Stimulated activated CD8-positive, alpha-beta memory T cell treated with anti-CD3 and anti-CD28 coated beads, Interleukin-7, amount 100 ng/mL, for 24 hours (primary cell): ENCODE data around the gene P4HA1.
"Not testable (repeated sequence)": the region's sequence is repeated elsewhere in the genome, so short reads cannot be mapped to it uniquely, and the experiment has no call there.

Experiments
- DNase-seq: peaks from one replicate; pipeline ENCODE4 v3.0.0-alpha.2; 2020; ENCODE audit warnings: low read depth

P4HA1 gene

DNA sequence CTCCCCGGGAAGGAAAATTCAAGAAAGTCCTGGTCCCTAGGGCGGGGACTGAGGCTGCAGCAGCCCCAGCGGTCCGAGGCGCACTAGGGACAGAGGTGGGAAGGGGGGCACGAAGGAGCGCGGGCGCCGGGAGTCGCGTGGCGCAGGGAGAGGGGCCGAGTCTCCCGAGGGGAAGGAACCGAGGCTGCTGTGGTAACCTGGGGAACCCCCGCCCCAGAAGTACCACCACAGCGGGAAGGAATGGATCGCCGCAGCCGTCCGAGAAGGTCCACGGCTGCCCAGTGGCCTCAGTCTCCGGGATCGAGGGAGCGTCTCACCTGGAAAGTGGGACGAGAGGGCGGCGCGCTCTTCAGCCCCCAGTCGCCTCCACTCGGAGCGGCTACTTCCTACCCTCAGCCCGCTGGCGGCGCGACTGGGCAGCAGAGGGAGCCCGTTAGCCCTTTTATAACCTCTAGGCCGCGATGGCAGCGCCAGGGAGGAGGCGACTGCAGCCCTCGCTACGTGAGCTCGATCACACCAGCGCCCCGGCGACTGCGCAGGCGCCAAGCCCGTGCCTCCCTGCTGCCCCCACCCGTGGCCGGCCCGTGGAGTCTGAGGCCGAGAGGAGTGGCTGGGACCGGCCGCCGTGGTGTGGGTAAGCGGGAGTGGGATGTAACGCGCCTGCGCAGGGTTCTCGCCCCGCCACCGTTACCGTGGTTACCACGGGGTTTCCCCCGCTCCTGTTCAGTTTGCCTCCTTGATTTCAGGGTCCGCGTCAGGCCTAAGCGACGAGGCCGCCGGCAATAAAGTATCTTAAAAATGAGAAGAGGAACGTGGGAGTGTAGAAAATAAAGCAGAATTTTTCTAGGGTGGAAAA, at the start of gene P4HA1:
Gene P4HA1, minus strand, starts transcription at position 418 of the 856 bp plus-strand sequence. CDS start 21,983 bp downstream, outside the sequence.
- peak; percentile 95 for DNase-seq

DNA sequence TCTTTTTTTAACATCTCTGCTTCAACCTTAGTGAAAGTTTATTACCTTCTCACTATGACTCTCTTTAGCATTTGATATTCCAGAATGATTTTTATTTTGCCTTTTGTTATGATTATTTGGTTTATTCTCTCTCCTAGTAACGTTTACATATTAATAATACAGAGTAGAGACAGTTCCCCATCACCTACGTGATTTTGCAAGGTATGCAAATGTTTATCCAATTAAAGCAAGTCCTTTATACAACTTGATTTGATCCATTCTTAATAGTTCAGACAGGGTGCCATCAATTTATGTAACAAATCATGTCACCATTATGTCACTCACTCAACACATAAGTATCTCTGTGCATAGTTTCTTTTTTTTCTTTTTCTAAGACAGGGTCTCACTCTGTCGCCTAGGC, 44.9 kb upstream of the P4HA1 start:
- DNase-seq = no peak

DNA sequence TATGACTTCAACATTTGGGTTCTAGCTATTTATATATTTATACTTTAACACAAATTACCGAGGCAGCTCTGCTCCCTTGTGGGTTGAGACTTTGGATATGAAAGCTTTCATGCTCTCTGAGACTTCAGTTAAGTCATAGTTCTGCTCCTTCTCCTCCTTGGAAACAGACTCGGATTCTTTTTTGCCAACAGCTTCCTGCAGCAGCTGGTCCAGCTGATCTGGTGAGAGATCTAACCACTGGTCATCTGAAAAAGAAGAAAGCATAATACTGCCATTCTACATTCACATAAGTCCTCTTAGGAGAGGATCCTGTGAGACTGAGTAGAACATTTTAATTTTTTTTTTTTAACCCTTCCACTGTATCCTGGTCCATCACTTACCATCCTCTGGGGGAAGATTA, 42.6 kb upstream of the P4HA1 start:
- DNase-seq = no peak

DNA sequence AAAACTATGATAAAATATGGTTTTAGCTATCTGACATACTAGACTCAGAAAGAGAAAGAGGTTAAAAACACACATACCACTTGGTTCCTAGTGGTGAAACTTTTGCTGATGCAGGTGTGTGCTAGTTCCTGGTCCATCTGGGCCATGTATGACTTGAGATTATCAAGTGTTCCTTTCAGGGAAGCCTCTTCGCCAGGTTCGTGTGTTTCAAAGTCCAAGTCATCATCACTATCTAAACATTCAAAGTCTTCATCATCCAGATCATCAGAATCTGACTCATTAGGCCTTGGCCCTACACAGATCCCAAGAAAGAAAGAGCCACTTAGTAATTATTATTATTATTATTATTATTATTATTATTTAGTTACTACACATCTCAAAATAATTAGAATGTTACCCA, 40.0 kb upstream of the P4HA1 start:
- no peak for DNase-seq

DNA sequence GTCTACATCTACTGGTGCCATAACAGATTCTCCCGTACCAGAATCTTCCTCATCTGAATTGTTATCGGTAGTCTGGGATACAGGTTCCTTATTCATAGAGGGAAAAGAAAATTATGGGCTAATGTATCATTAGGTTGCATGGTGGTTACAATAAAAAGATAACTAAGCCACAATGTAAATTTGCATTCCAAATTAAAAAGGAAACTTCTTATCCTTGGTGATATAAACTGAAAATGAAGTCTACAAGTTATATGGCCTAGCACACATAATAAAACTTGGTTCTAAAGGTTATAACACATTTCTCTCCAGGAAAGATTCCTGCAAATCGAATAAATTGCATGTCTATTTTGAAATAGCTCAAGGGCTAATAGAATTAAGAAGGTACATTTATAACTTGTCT, 38.1 kb upstream of the P4HA1 start:
- DNase-seq = no peak

DNA sequence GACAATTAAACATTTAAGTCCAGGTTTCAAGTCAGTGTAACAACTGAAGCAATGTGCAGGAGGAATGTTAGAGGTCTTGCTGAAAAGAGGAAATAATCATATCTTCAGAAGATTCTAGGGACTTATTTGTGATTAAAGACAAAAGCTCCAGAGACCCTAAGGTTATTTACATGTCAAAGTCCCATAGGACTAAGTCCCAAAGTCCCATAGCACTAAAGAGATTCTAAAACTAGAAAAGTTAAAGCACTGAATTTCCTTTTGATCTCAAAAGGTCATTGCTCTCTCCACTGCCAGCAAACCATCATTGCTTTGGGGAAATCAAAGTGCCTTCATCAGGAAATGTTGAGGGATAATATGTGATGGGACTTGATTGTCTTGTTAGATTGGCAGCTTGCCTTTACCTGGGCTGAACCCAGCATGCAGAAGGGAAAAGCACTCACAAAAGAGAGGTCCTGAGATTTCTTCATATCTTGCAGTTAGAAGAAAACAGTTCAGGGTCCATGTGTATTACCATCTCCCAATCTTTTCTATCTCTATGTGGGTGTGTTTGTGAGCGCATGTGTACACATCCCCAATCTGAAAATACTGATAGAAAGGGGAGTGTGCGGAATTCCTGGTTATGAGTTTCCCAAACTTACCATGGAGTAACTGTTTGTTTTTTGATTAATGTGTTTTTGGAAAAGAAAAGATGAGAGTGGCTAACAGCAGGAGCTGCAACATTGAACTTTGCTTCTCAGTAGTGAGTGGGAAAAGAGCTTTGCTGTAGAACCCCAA, 35.4 kb upstream of the P4HA1 start:
- no peak for DNase-seq

DNA sequence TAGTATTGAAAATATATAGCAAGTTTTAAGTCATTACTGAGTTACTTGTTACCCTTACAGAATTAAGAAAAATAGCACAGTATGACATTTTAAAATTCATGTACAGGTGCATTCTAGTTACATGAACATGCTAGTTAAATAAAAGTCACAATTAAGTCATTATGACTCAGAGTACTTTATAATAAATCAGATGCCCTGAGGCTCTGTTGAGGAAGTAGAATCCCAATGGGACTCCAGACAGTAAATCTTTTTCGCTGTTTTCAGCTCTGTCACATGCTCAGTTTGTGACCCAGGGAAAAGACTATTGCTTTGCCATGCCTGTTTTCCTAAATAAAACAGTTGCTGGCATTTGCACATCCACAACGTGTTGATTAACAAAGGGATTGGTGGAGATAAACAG, 34.6 kb upstream of the P4HA1 start:
- DNase-seq = no peak

DNA sequence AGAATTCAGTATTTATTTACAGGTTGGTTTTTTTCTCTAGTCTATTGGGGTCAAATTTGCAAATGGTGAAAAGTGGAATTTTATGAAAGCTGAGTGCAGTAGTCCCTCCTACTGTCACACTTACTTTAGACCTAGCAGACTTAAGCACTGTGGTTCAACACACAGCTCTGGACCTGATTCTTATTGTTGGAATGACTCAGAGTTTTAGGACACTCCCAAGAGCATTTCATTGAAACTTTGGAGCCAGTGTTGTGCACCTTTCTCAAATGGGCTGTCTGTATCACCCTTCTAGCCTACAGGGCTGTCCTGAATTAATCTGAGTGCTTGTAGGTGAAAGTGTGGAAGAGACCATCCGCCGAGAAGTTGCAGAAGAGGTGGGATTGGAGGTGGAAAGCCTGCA, 29.7 kb upstream of the P4HA1 start:
- DNase-seq = no peak

DNA sequence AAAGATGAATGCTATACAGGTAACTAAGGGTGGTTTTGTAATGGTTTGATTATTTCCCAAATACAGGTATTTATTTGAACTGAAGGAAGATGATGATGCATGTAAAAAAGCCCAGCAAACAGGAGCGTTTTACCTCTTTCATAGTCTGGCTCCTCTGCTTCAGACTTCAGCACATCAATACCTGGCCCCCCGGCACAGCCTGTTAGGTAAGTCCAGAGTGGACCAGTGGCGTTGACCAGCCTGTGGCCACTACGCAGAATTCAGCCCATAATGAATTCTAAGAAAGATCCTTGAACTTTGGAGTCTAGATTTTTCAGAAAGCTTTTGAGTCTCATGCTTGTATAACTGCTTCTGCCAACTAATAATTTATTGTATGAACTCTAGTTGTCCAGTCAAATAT, 23.3 kb upstream of the P4HA1 start:
- no peak for DNase-seq

DNA sequence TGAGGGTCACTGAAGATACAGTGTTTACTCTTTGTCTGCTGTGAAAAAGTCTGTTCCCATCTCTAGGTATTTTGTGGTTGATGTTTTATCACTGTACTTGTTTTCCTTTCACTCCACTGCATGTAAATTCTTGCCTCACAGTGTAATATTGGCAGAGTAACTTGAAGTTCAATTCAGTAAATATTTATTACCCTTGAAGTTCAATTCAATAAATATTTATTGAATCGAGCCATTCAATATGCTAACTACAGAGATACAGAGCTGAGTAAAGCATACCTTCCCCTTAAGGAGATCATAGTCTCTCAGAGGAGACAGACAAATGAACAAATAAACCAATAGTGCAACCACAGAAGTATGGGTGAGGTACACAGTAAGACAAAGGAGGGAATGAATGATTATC, 22.8 kb upstream of the P4HA1 start:
- DNase-seq = no peak

DNA sequence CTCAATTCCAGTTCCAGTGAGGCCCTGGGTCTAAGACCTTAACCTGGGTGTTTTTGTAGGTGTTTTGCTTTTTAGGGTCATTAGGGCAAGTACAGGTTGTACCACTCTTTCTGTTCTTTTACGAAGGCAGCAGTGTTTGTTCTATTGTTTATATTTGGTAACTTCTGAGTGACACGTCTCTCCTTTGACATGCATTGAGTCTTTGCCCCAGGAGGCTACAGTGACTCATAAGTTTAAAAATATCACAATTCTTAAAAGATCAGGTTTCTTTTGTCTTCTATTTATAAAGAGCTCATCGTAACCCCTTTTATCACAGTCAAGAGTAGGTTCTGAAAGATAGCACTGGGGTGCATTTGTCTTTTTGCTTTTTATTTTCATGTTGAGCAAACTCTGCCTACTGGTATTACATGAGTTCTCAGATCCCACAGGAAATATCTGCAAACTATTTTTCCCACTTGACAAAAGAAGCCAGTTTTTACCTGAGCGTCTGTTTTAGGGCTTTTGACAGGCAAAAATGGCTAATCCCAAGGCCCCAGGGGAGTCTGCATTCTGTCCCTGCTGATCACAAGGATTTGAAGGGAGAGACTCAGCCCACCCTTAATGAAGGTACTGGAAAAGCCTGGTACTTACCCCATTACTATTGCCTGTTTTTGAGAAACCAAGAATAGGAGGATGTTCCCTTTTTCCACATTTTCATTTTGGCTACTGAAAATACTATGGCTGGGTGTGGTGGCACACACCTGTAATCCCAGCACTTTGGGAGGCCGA, 21.5 kb upstream of the P4HA1 start:
- DNase-seq = no peak

DNA sequence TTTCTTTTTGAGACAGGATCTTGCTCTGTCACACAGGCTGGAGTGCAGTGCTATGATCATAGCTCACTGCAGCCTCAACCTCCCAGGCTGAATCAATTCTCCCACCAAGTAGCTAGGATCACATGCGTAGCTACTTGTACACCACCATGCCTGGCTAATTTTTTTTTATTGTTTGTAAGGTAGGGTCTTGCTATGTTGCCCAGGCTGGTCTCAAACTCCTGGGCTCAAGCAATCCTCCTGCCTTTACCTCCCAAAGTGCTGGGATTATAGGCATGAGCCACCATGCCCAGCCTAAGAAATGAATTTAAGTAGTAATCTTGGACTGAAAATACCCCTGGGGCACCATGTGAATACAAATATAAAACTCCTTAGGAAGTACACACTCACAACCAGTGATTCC, 19.4 kb upstream of the P4HA1 start:
- no peak for DNase-seq

DNA sequence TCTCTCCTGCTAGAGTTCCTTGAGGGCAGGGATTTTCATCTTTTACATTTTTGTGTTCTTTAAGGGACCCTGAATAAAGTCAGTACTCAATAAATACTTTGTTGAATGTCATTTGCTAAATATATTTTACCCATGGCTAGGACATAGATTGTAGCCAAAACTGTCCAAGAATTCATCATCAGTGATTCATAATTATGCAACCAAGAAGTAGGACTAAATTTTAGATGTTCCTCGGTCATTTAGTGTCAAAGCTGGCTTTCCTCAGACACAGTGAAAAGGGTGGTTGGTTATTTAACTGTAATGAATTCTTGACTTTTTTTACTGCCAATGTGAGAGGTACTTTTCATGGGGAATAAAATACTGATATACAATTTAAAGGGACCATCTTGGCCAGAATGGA, 16.9 kb upstream of the P4HA1 start:
- DNase-seq = no peak

DNA sequence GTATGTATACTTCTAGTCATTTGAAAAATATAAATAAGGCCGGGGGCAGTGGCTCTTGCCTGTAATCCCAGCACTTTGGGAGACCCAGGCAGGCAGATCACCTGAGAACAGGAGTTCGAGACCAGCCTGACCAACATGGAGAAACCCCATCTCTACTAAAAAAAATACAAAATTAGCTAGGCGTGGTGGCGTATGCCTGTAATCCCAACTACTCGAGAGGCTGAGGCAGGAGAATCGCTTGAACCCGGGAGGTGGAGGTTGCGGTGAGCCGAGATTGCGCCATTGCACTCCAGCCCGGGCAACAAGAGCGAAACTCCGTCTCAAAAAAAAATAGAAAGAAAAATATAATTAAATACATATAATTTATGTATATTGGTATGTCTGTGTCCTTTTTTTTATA, 15.4 kb upstream of the P4HA1 start:
- not testable (repeated sequence) for DNase-seq

DNA sequence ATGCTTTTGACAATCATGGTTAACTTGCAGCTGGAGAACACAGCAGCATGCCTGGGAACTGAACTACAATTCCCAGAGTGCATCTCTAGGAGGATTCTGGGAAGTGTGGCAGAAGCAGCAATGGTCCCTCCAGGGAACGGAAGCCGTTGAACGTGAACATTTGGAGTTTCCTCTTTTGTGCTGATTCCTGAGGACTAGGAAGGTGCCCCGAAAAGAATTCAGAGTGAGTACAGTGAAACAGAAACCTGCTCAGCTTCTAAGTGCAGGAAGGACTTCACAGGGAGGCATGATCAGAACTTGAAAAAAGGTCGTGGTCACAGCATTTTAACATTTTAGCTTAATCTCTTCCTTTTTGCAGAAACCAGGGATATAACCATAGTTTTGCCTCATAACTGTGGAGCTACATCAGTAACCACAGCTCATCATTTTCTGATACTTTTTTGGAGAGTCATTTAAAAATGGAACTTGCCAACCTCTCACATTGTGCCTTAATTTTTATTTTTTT, 13.7 kb upstream of the P4HA1 start, which contains the start of gene NUDT13:
Gene NUDT13, plus strand, starts transcription at position 111 of the 505 bp plus-strand sequence. CDS start 3,911 bp downstream, outside the sequence.
- no peak for DNase-seq

DNA sequence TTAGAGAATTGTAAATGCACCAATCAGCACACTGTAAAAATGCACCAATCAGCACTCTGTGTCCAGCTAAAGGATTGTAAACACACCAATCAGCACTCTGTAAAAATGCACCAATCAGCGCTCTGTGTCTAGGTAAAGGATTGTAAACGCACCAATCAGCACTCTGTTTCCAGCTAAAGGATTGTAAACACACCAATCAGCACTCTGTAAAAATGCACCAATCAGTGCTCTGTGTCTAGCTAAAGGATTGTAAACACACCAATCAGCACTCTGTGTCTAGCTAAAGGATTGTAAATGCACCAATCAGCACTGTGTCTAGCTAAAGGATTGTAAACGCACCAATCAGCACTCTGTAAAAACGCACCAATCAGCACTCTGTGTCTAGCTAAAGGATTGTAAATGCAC, 12.6 kb upstream of the P4HA1 start:
- DNase-seq = not testable (repeated sequence)

DNA sequence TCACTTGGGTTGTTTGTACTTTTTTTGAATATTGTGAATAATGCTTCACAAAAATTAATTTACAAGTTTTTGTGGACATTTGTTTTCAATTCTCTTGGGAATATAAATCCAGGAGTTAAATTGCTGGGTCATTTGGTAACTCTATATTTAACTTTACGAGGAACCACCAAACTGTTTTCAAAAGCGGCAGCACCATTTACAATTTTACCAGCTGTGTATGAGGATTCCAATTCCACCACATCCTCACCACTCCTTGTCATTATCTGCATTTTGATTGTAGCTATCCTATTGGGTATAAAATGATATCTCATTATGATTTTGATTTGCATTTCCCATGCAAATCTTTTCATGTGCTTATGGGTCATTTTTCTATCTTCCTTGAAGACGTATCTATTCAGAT, 9.6 kb upstream of the P4HA1 start:
- DNase-seq = no peak

DNA sequence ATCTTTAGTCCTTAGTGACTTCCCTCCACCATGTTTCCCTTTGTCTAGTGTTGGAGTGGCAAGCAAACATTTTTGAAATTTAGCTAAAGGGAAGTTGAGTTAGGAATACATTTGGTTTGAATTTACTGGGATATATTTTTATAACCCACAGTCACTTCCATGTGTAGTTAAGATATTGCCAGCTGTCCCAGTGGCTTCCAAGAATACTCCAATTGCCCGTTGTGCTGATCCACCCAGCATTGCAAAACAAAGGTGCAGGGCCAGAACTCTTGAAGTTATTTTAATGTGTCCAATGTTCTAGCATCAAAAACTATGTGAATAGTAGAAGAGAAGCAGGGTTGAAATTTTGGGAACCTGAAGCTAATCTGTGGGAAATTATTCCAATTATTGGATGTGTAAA, 2.5 kb upstream of the P4HA1 start:
- no peak for DNase-seq

DNA sequence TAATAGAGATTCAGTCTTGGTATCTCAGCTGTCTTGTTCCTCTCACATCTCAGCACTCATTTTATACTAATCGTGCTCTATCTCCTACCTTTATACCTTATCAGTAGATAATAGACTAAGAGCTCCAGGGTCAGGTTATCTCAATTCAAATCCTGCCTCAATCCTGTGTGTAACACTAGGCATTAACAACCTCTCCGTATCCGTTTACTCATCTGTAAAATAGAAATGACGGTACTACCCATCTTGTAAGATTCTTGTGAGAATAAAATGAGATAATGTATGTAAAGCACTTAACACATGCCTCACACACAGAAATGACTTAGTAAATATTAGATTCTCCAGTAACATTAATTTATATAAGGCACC, 622 bp upstream of the P4HA1 start:
- DNase-seq = no peak

DNA sequence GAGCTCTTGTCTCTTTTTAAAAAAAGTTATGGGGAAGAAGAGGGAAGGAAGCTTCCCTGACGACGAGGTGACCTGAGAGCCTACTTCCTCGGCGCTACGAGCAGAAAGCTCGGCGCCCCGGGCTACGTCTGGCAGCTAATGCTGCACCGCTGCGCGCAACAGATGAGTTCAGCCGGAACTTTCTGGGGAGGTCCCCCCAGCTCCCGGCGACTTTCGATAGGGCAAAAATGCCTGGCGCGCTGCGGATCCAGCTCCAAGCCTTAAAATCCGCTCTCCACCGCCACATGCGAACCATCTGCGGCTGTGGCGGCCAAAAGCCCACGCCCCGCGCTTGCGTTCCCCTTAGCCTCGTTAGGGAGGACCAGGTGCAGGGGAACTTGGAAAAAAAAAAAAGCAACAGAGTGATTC, 621 bp downstream of the P4HA1 start:
- peak; percentile 44 for DNase-seq

DNA sequence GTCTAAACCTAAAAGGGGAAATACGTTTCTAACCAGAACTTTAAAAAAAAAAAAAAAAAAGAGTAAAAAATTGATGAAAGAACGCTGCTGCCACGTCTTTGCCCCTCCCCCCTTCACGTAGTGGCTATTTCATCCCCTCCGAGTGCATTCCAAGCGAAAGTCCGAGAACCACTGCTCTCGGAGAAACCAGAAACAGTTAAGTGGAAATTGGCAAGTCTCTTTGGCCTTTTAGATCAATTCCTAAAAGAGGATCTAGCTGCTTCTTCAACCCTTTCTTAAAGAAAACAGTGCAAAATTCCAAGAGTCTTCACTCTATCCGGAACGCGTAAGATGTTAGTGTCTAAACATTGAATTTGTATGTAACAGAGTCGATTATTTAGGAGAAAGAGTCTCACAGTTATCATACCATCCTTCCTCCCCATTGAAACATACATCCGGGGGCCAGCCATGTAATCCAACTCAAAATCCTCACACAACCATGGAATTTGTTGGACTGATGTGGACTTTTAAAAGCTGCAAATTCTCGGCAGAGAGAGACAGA, 1.1 kb downstream of the P4HA1 start:
- no peak for DNase-seq

DNA sequence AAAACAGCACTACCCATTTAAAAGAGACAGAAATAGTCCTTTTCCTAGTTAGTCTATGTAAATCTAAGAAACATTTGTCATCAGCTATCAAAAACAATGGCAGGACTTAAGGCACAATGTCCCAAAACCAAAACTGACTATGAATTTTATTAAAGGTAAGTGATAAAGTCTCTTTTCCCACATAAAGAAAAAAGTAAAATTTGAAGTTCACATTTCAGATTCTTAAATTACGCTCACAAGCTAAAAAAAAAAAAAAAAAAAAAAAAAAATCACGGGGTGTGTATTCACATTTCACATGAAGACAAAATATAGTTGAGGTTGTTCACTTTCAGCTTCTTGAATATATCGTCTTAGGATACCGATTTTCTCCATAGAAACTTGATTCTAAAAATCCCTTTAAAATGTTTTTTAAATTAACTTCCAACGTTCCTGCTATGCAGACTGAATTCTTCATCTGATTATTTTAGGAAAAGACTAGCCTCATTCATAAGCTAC, 1.6 kb downstream of the P4HA1 start:
- no peak for DNase-seq
